ENCODE measurements around the gene DDX5. TPM values are rescaled to one million over a fixed set of nuclear protein-coding genes. Genes with fewer than 3 reads are reported as not detected.

Gene DDX5
- total RNA-seq, 4 donors from 2014 or later: 895 to 1,792 (median 1,570) TPM

DNA sequence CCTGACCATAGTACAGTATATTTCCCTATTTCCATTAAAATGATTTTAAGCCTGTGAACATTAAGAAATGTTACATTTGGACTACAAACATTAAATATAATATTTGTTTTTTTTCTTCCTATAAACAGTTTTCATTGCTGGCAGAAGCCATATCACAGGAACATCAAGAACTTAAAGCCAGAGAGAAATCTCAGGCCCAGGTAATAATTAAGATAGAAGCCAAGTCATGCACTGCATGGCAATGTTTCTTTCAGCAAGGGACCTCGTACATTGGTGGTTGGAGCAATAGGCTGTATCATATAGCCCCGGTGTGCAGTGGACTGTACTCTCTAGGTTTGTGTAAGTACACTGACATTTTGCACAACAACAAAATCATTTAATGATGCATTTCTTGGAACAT, 30.8 kb upstream of the DDX5 start:
- H3K36me3 ChIP-seq: peaks cover 49 to 55% of the 10 kb centered on the region in 2 donors
- no peak overlapping the region for H3K4me3 ChIP-seq (replicated peaks in 1 of 3)
- no peak for DNase-seq
- H3K4me1 ChIP-seq: no peaks in the 10 kb centered on the region
- no peaks in the 10 kb centered on the region for H3K9me3 ChIP-seq
- TF ChIP-seq, protein P1, sequence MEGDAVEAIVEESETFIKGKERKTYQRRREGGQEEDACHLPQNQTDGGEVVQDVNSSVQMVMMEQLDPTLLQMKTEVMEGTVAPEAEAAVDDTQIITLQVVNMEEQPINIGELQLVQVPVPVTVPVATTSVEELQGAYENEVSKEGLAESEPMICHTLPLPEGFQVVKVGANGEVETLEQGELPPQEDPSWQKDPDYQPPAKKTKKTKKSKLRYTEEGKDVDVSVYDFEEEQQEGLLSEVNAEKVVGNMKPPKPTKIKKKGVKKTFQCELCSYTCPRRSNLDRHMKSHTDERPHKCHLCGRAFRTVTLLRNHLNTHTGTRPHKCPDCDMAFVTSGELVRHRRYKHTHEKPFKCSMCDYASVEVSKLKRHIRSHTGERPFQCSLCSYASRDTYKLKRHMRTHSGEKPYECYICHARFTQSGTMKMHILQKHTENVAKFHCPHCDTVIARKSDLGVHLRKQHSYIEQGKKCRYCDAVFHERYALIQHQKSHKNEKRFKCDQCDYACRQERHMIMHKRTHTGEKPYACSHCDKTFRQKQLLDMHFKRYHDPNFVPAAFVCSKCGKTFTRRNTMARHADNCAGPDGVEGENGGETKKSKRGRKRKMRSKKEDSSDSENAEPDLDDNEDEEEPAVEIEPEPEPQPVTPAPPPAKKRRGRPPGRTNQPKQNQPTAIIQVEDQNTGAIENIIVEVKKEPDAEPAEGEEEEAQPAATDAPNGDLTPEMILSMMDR (IDR thresholded peaks at IDR 0.05): no peak
- no peak for TF ChIP-seq POLR2A (IDR thresholded peaks at IDR 0.05)
- no peak overlapping the region for H3K27ac ChIP-seq
- intact Hi-C loops (cut with DNase I): no loop called here
- 95 to 96% methylated on average over 2 of the region's 2 CpGs for WGBS, 2 donors
- no peaks in the 10 kb centered on the region for H3K27me3 ChIP-seq

DNA sequence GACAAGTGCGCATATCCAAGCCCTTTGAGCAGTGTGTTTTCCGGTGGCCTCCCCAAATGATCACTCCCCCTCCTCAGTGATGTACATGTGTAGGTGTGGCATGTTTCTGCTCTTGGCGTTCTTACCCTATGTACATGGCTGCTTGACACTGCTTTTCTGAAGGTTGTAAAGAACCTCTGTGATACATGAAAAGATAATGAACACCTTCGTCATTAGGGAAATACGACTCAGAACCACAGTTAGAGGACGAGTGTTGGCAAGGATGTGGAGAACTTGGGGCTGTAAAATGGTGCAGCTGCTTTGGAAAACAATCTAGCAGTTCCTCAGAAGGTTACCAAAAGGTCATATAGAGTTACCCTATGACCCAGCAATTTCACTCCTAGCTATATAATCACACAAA, 29.3 kb upstream of the DDX5 start:
- intact Hi-C loops (cut with DNase I): no loop called here
- Histone ChIP-seq H3K9me3 (no peaks in the 10 kb centered on the region), H3K27ac (no peak overlapping the region), H3K4me1 (no peaks in the 10 kb centered on the region), H3K4me3 (replicated peaks in 1 of 3) (no peak overlapping the region), H3K27me3 (no peaks in the 10 kb centered on the region), H3K36me3 (peaks cover 61 to 71% of the 10 kb centered on the region in 2 donors)
- TF ChIP-seq, protein P1 (IDR thresholded peaks at IDR 0.05): no peak
- TF ChIP-seq POLR2A (IDR thresholded peaks at IDR 0.05): no peak
- 90 to 91% methylated on average over 6 of the region's 6 CpGs for WGBS, 2 donors
- DNase-seq: no peak

DNA sequence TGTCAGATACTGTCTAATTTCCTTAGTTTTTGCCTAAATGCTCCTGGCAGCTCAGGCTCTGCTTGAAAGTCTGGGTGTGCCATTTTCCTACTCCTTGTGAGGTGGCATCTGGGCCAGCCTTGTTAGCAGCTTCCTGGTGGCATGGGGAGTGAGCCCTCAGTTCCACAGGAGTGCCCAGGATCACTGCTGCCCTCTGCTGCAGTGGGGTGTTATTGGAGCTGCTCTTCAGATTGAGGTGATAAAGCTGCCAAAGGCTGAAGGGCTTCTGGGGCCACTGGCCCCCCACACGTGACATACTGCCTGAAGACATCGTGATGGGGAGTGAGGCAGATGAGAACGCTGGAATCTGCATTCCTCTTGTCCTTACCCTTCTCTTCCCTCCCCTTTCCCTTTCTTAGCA, 28.1 kb upstream of the DDX5 start:
- TF ChIP-seq, protein P1 (IDR thresholded peaks at IDR 0.05): peak in 3 of 6 experiments; percentile 15 to 31 (median 22)
- TF ChIP-seq POLR2A (IDR thresholded peaks at IDR 0.05): no peak
- Histone ChIP-seq H3K27me3 (no peaks in the 10 kb centered on the region), H3K4me1 (no peaks in the 10 kb centered on the region), H3K36me3 (peaks cover 73 to 82% of the 10 kb centered on the region in 2 donors), H3K27ac (peak overlapping the region in 1 of 3 donors; percentile 13), H3K4me3 (replicated peaks in 1 of 3) (no peak overlapping the region), H3K9me3 (no peaks in the 10 kb centered on the region)
- peak; percentile 32 to 44 for DNase-seq
- intact Hi-C loops (cut with DNase I): no loop called here
- WGBS, 2 donors: 82 to 87% methylated on average over 3 of the region's 3 CpGs

DNA sequence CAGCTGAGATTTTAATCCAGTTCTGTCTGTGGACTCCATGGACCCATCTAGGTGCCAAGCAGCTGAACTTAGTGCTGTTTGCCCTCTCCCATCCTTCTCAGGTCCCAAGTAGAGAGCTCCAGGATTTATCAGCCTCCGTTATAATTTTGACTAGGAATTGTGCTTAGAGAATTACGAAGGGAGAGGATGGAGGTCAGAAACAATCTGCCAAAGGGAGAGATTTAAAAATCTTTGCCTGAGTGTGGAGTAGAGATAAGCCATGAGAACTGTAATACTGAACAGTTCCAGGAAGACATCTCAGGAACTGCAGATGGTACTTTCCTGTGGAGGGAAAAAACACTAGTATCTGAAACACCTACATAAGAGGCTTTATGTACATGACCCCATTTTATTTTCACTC, 27.7 kb upstream of the DDX5 start:
- H3K4me1 ChIP-seq: no peaks in the 10 kb centered on the region
- peak overlapping the region in 1 of 3 donors; percentile 13 for H3K27ac ChIP-seq
- intact Hi-C loops (cut with DNase I): no loop called here
- H3K4me3 ChIP-seq (replicated peaks in 1 of 3): no peak overlapping the region
- WGBS, 2 donors: 92 to 93% methylated on average over 2 of the region's 2 CpGs
- H3K36me3 ChIP-seq: peaks cover 77 to 86% of the 10 kb centered on the region in 2 donors
- H3K27me3 ChIP-seq: no peaks in the 10 kb centered on the region
- H3K9me3 ChIP-seq: no peaks in the 10 kb centered on the region
- TF ChIP-seq POLR2A (IDR thresholded peaks at IDR 0.05): no peak
- TF ChIP-seq, protein P1 (IDR thresholded peaks at IDR 0.05): no peak
- no peak for DNase-seq

DNA sequence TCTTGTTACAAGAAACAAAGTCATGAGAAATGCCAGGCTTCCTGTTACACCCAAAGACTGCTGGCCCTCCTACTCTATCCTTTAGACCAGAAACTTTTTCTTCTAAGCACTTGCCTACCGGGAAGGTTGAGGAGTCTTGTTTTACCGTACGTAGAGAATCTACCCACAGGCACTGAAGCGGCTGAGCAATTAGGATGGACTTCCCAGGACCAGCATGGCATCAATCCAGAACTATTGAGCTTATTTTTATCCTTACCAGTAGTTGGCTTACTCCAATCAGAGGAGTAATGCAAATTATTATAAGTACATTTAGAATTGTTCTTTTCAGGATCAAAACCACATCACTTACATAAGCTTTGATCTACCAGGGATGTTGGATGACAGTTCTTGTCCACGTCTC, 26.3 kb upstream of the DDX5 start:
- no peaks in the 10 kb centered on the region for H3K4me1 ChIP-seq
- peak overlapping the region in 1 of 3 donors; percentile 16 for H3K27ac ChIP-seq
- no peaks in the 10 kb centered on the region for H3K27me3 ChIP-seq
- intact Hi-C loops (cut with DNase I): no loop called here
- H3K36me3 ChIP-seq: peaks cover 85% of the 10 kb centered on the region in 2 donors
- WGBS, 2 donors: 93 to 95% methylated on average over 5 of the region's 5 CpGs
- no peaks in the 10 kb centered on the region for H3K9me3 ChIP-seq
- no peak overlapping the region for H3K4me3 ChIP-seq (replicated peaks in 1 of 3)
- no peak for DNase-seq
- TF ChIP-seq, protein P1 (IDR thresholded peaks at IDR 0.05): no peak
- no peak for TF ChIP-seq POLR2A (IDR thresholded peaks at IDR 0.05)
